DOHH2 (cell line): ENCODE measurements around the gene FLRT3.

Experiments used
- H3F3A ChIP-seq: fragments of 200-600 bp; sonication (generic), shearing (Covaris generic); 2 replicates; pipeline ENCODE4 v1.6.0; 2016; ENCODE audit warnings: antibody characterized with exemption, mild to moderate bottlenecking; ENCODE audit not compliant: control insufficient read depth, insufficient read depth
- H3K27ac ChIP-seq: fragments of 200-600 bp; sonication (generic); 2 replicates; pipeline ENCODE4 v1.5.1; 2014; ENCODE audit warnings: low read depth, mild to moderate bottlenecking, low read length, moderate library complexity
- H3K27me3 ChIP-seq: fragments of 200-600 bp; sonication (generic); 2 replicates; pipeline ENCODE4 v1.6.1; 2014; ENCODE audit warnings: mild to moderate bottlenecking, low read length, mixed read lengths; ENCODE audit not compliant: control insufficient read depth
- H3K36me3 ChIP-seq: fragments of 200-600 bp; sonication (generic); 2 replicates; pipeline ENCODE4 v1.6.1; 2014; ENCODE audit warnings: mild to moderate bottlenecking, low read length, moderate library complexity, mixed read lengths; ENCODE audit not compliant: control insufficient read depth
- H3K4me1 ChIP-seq: fragments of 200-600 bp; sonication (generic); 2 replicates; pipeline ENCODE4 v1.6.1; 2014; ENCODE audit warnings: mild to moderate bottlenecking, low read length, mixed read lengths; ENCODE audit not compliant: control insufficient read depth
- H3K4me2 ChIP-seq: fragments of 200-600 bp; sonication (generic); 2 replicates; pipeline ENCODE4 v1.6.0; 2014; ENCODE audit warnings: mild to moderate bottlenecking, low read length, moderate library complexity
- H3K4me3 ChIP-seq: fragments of 200-600 bp; sonication (generic); 2 replicates; pipeline ENCODE4 v1.5.1; 2014; ENCODE audit warnings: mild to moderate bottlenecking, low read length, mixed read lengths
- H3K79me2 ChIP-seq: fragments of 200-600 bp; sonication (generic); 2 replicates; pipeline ENCODE4 v1.6.1; 2014; ENCODE audit warnings: mild to moderate bottlenecking, low read length, mixed read lengths; ENCODE audit not compliant: control insufficient read depth
- H3K9me2 ChIP-seq: fragments of 200-600 bp; sonication (generic); replicated peaks from 2 replicates; pipeline ENCODE4 v1.6.1; 2014; ENCODE audit warnings: mild to moderate bottlenecking, low read length, mixed read lengths; ENCODE audit not compliant: control insufficient read depth
- H3K9me3 ChIP-seq: fragments of 200-600 bp; sonication (generic); 2 replicates; pipeline ENCODE4 v1.6.1; 2014; ENCODE audit warnings: antibody characterized with exemption, low read length, mixed read lengths; ENCODE audit not compliant: control insufficient read depth, insufficient read depth
- H4K20me1 ChIP-seq: fragments of 200-600 bp; sonication (generic); 2 replicates; pipeline ENCODE4 v1.6.0; 2014; ENCODE audit warnings: low read depth, mild to moderate bottlenecking, antibody characterized with exemption, low read length, moderate library complexity; ENCODE audit not compliant: control insufficient read depth, insufficient read depth
- EZH2phosphoT487 ChIP-seq: fragments of 200-600 bp; sonication (generic); IDR thresholded peaks from 2 replicates; pipeline ENCODE4 v1.6.1; 2017; ENCODE audit warnings: borderline replicate concordance, mild to moderate bottlenecking, antibody characterized with exemption, low read length, moderate library complexity, mixed read lengths
- TF ChIP-seq, protein P1 (sequence below): fragments of 200-600 bp; sonication (generic); IDR thresholded peaks from one replicate; pipeline ENCODE4 v1.5.1; 2014; ENCODE audit warnings: antibody characterized with exemption, mild to moderate bottlenecking, low read depth, low read length; ENCODE audit not compliant: poor library complexity, severe bottlenecking

The FLRT3 gene

DNA sequence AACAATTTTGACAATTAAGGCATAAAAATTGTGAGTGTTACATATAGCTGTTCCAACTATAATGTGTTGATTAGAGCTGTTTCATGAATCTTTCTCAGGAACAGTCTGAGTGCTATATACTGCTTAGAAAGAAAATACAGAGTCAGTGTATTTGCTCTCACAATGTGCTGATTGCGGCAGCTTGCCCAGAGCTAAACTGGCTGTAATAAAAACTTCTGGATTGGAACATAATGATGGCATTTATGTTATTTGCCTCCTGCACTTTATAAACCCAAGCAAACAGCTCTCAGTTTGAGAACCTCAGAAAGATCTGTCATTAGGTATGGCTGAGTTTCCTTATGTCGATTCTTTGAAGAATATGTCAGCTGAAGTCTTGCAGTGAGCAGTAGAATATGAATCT is 29.5 kb downstream of the FLRT3 start:
- H3K36me3 ChIP-seq: no peaks in the 10 kb centered on the region
- H3K9me2 ChIP-seq: no peaks in the 10 kb centered on the region
- no peaks in the 10 kb centered on the region for H3K27me3 ChIP-seq
- H3K4me1 ChIP-seq: no peaks in the 10 kb centered on the region
- H3F3A ChIP-seq: no peaks in the 10 kb centered on the region
- H4K20me1 ChIP-seq: no peaks in the 10 kb centered on the region
- H3K4me3 ChIP-seq: no peak overlapping the region
- no peaks in the 10 kb centered on the region for H3K79me2 ChIP-seq
- no peaks in the 10 kb centered on the region for H3K9me3 ChIP-seq
- TF ChIP-seq EZH2phosphoT487: no peak
- TF ChIP-seq, protein P1, sequence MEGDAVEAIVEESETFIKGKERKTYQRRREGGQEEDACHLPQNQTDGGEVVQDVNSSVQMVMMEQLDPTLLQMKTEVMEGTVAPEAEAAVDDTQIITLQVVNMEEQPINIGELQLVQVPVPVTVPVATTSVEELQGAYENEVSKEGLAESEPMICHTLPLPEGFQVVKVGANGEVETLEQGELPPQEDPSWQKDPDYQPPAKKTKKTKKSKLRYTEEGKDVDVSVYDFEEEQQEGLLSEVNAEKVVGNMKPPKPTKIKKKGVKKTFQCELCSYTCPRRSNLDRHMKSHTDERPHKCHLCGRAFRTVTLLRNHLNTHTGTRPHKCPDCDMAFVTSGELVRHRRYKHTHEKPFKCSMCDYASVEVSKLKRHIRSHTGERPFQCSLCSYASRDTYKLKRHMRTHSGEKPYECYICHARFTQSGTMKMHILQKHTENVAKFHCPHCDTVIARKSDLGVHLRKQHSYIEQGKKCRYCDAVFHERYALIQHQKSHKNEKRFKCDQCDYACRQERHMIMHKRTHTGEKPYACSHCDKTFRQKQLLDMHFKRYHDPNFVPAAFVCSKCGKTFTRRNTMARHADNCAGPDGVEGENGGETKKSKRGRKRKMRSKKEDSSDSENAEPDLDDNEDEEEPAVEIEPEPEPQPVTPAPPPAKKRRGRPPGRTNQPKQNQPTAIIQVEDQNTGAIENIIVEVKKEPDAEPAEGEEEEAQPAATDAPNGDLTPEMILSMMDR: no peak
- H3K27ac ChIP-seq: no peak overlapping the region
- H3K4me2 ChIP-seq: no peak overlapping the region

DNA sequence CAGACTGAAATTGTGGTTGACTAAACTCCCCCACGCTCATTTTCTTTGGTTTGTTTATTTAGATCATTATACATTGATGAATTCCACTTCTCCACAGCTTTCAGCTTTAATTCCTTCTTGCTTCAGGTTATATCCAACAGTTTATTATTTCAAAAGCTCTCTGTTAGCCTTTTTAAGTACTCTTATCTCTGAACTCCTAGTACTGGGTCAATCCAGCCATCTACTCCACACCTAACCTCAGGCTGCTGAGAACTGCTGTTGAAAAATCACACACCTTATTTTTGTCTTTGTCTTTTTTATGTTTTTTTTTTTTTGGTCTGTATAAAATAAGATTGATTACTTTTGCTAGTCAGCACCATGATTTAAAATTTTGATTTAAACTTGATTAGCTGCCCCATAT is 32.9 kb downstream of the FLRT3 start:
- H3K4me3 ChIP-seq: no peak overlapping the region
- H3K9me3 ChIP-seq: no peaks in the 10 kb centered on the region
- H3K9me2 ChIP-seq: no peaks in the 10 kb centered on the region
- H3K79me2 ChIP-seq: no peaks in the 10 kb centered on the region
- no peaks in the 10 kb centered on the region for H3K27me3 ChIP-seq
- H3F3A ChIP-seq: no peaks in the 10 kb centered on the region
- no peaks in the 10 kb centered on the region for H3K36me3 ChIP-seq
- H3K4me2 ChIP-seq: no peak overlapping the region
- H3K27ac ChIP-seq: no peak overlapping the region
- no peaks in the 10 kb centered on the region for H4K20me1 ChIP-seq
- no peak for TF ChIP-seq EZH2phosphoT487
- TF ChIP-seq, protein P1: no peak
- no peaks in the 10 kb centered on the region for H3K4me1 ChIP-seq

DNA sequence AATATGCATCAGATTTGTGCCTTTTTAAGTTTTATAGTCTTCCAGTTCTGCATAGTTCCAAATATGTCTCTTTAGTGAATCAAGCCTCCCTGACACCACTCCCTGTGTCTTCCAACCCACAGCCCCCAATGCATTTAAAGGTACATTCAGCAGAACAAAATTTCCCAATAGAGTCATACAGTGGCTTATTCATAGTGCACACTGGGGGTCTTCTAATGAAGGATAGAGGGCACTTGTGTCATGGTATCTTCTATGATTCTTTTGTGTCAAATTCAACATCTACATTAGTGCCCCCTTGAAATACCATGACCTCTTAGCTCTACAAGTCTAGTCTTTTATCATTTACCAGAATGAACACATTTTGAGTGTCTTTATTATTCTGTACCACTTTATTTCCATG is 33.8 kb downstream of the FLRT3 start:
- no peaks in the 10 kb centered on the region for H3K9me3 ChIP-seq
- no peak overlapping the region for H3K4me2 ChIP-seq
- no peaks in the 10 kb centered on the region for H3F3A ChIP-seq
- no peaks in the 10 kb centered on the region for H3K9me2 ChIP-seq
- TF ChIP-seq EZH2phosphoT487: no peak
- TF ChIP-seq, protein P1: no peak
- no peaks in the 10 kb centered on the region for H3K4me1 ChIP-seq
- H4K20me1 ChIP-seq: no peaks in the 10 kb centered on the region
- no peaks in the 10 kb centered on the region for H3K27me3 ChIP-seq
- H3K4me3 ChIP-seq: no peak overlapping the region
- no peak overlapping the region for H3K27ac ChIP-seq
- no peaks in the 10 kb centered on the region for H3K79me2 ChIP-seq
- H3K36me3 ChIP-seq: no peaks in the 10 kb centered on the region

DNA sequence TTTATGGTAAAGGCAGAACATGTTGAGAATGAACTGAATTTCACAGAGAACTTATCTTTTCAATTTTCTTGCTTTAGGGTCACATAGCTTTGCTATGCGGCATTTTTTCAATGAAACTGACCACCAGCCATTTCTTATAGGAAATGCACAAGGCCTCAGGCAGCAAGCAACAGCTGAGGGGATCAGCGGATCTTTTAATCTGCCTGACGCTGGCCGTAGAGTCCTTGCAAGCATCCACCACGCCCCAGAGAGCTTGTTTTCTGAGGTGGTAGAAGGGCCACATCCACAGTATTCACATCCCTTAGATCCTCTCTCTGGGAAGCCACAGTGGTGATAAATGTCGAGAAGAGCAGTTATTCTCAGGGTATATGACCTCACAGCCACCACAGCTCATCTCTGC is 34.3 kb downstream of the FLRT3 start:
- no peaks in the 10 kb centered on the region for H3K4me1 ChIP-seq
- no peaks in the 10 kb centered on the region for H3K27me3 ChIP-seq
- H3K27ac ChIP-seq: no peak overlapping the region
- no peaks in the 10 kb centered on the region for H3K36me3 ChIP-seq
- H3K9me3 ChIP-seq: no peaks in the 10 kb centered on the region
- H3K79me2 ChIP-seq: no peaks in the 10 kb centered on the region
- H3K4me3 ChIP-seq: no peak overlapping the region
- H4K20me1 ChIP-seq: no peaks in the 10 kb centered on the region
- no peaks in the 10 kb centered on the region for H3F3A ChIP-seq
- no peak overlapping the region for H3K4me2 ChIP-seq
- TF ChIP-seq, protein P1: no peak
- TF ChIP-seq EZH2phosphoT487: no peak
- H3K9me2 ChIP-seq: no peaks in the 10 kb centered on the region
